SH-SY5Y (cell line): Measurements from ENCODE around the gene COL4A3.

ENCODE experiments used
- GATA2 ChIP-seq: IDR thresholded peaks from 2 replicates; pipeline ENCODE4 v1.6.1; 2011; ENCODE audit warnings: mild to moderate bottlenecking, low read depth, low read length
- GATA3 ChIP-seq: IDR thresholded peaks from 2 replicates; pipeline ENCODE4 v1.6.1; 2011; ENCODE audit warnings: low read depth, mild to moderate bottlenecking, low read length, moderate library complexity

- TF ChIP-seq GATA2 (no peak), GATA3 (no peak)
Measured at GRCh38 chr2:227326783-227327182, 162.4 kb downstream of the COL4A3 start.
